ENCODE measurements around the gene TINAGL1.
A peak's percentile ranks its signal among the peaks of the same experiment; 100 is the strongest.

DNA sequence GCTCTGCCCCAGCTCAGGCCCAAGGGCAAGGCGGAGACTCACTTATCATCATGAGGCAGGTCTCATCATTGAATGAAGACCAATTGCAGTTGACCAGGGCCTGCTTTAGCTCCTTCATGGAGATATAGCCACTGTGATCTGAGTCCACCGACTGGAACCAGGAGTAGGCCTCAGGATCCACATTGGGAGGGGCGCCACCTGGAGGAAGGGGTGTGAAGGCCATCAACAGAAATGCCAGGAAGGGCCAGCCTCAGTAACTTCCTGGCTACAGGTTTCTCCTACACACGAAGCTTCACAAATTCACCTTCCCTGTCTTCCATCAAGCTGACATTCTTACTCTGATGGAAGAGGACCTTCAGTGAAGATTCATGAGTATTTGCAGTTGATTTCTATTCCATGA is 56.8 kb downstream of the TINAGL1 start:
- TF ChIP-seq, protein P1, sequence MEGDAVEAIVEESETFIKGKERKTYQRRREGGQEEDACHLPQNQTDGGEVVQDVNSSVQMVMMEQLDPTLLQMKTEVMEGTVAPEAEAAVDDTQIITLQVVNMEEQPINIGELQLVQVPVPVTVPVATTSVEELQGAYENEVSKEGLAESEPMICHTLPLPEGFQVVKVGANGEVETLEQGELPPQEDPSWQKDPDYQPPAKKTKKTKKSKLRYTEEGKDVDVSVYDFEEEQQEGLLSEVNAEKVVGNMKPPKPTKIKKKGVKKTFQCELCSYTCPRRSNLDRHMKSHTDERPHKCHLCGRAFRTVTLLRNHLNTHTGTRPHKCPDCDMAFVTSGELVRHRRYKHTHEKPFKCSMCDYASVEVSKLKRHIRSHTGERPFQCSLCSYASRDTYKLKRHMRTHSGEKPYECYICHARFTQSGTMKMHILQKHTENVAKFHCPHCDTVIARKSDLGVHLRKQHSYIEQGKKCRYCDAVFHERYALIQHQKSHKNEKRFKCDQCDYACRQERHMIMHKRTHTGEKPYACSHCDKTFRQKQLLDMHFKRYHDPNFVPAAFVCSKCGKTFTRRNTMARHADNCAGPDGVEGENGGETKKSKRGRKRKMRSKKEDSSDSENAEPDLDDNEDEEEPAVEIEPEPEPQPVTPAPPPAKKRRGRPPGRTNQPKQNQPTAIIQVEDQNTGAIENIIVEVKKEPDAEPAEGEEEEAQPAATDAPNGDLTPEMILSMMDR (IDR thresholded peaks at IDR 0.05) = peak; percentile 84
- TF ChIP-seq ZFX (IDR thresholded peaks at IDR 0.05; ENCODE audit: borderline replicate concordance) = no peak

All from 22Rv1 (cell line).